Right atrium auricular region (tissue), 2 donors: ENCODE measurements around the gene EXOC4. TPM values are rescaled to one million over a fixed set of nuclear protein-coding genes. Genes with fewer than 3 reads are reported as not detected.

Source experiments
- DNase-seq: peaks from one replicate; pipeline ENCODE4 v3.0.0-alpha.2; 2019; ENCODE audit warnings: low spot score
- H3K27ac ChIP-seq, 2 donors: fragments of 200-600 bp; sonication (generic); 1 replicate in 1 of 2; 2 replicates in 1 of 2; pipeline ENCODE4 v1.5.1; 2016 to 2019
- H3K27me3 ChIP-seq, 2 donors: fragments of 200-600 bp; sonication (generic); one replicate each; pipeline versions ENCODE4 v1.5.1 to v1.6.0; 2017 to 2019
- H3K36me3 ChIP-seq: fragments of 200-600 bp; sonication (generic); one replicate; pipeline ENCODE4 v1.5.1; 2016
- H3K4me1 ChIP-seq, 2 donors: fragments of 200-600 bp; sonication (generic); one replicate each; pipeline versions ENCODE4 v1.5.1 to v1.6.0; 2017 to 2019
- H3K4me3 ChIP-seq, 2 donors: fragments of 200-600 bp; sonication (generic); 1 replicate in 1 of 2; 2 replicates in 1 of 2; pipeline ENCODE4 v1.5.1; 2017 to 2019; ENCODE audit warnings: mild to moderate bottlenecking in 1 of 2, moderate library complexity in 1 of 2
- H3K9me3 ChIP-seq, 2 donors: fragments of 200-600 bp; sonication (generic); one replicate each; pipeline ENCODE4 v1.5.1; 2019
- total RNA-seq, 2 donors: library from RNA; depleted of rRNA; stranded (reverse); fragments of >200 nt; gene quantifications; one replicate each; pipeline ENCODE4 v1.1.0, GENCODE V29; 2016
- TF ChIP-seq, protein P1 (sequence below), 2 donors: fragments of 200-600 bp; sonication (generic); IDR thresholded peaks; one replicate each; pipeline ENCODE4 v1.5.1; 2019; ENCODE audit warnings: antibody characterized with exemption in 2 of 2

EXOC4 gene
- total RNA-seq, 2 donors from 2014 or later: 24.7 to 30.6 TPM

DNA sequence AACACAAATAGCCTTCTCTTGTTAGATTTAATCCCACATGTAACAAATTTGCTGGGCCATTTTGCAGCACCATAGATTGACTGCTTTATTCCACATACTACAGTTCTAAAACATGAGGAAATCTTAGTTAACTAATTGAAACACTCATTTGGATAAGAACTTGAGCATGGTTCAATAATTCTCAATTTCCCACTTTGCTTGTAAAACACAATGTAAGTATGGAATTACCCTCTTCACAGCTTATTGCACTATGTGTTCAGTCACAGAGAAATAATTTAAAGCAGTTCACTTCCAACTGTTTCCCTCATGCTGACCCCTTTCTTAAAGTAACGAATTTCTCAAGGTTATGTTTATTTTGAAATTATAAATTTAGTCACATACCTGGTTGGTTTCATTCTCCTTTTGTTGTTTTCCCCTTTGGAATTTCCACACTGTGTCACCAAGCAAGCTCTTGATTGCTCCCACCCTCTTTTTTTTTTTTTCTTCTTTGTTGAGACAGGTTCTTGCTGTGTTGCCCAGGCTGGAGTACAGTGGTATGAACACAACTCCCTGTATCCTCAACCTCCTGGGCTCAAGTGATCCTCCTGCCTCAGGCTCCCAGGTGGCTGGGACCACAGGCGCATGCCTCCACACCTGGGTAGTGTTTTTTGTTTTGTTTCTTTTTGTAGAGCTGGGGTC lies 425.4 kb downstream of the EXOC4 start:
- H3K27me3 ChIP-seq: no peaks in the 10 kb centered on the region
- no peak overlapping the region for H3K27ac ChIP-seq
- H3K4me3 ChIP-seq: no peak overlapping the region
- DNase-seq: no peak
- TF ChIP-seq, protein P1, sequence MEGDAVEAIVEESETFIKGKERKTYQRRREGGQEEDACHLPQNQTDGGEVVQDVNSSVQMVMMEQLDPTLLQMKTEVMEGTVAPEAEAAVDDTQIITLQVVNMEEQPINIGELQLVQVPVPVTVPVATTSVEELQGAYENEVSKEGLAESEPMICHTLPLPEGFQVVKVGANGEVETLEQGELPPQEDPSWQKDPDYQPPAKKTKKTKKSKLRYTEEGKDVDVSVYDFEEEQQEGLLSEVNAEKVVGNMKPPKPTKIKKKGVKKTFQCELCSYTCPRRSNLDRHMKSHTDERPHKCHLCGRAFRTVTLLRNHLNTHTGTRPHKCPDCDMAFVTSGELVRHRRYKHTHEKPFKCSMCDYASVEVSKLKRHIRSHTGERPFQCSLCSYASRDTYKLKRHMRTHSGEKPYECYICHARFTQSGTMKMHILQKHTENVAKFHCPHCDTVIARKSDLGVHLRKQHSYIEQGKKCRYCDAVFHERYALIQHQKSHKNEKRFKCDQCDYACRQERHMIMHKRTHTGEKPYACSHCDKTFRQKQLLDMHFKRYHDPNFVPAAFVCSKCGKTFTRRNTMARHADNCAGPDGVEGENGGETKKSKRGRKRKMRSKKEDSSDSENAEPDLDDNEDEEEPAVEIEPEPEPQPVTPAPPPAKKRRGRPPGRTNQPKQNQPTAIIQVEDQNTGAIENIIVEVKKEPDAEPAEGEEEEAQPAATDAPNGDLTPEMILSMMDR (IDR thresholded peaks at IDR 0.05): no peak
- no peaks in the 10 kb centered on the region for H3K9me3 ChIP-seq
- H3K4me1 ChIP-seq: no peaks in the 10 kb centered on the region
- H3K36me3 ChIP-seq: no peaks in the 10 kb centered on the region

GRCh38 chr7:133679977-133680376 lies 427.1 kb downstream of the EXOC4 start:
- Histone ChIP-seq H3K36me3 (no peaks in the 10 kb centered on the region), H3K4me1 (no peaks in the 10 kb centered on the region), H3K4me3 (no peak overlapping the region), H3K27me3 (no peaks in the 10 kb centered on the region), H3K27ac (no peak overlapping the region), H3K9me3 (no peaks in the 10 kb centered on the region)
- TF ChIP-seq, protein P1 (IDR thresholded peaks at IDR 0.05): no peak
- no peak for DNase-seq

DNA sequence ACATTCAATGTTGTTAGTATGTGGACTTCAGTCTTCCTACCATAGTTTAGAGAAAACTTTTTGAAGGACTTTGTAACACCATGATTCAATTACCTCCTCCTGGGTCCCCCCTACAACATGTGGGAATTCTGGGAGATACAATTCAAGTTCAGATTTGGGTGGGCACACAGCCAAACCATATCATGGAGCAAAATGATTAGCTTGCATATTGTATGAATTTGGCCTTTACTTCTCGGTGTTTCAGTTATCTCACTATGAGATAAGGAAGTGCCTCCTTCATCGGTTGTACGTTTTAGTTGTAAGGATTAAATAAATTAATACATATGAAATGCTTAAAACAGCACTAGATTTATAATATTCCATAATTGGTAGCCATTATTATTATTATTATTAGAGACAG lies 428.7 kb downstream of the EXOC4 start:
- Histone ChIP-seq H3K27ac (no peak overlapping the region), H3K4me1 (no peaks in the 10 kb centered on the region), H3K4me3 (no peak overlapping the region), H3K9me3 (no peaks in the 10 kb centered on the region), H3K27me3 (no peaks in the 10 kb centered on the region), H3K36me3 (no peaks in the 10 kb centered on the region)
- TF ChIP-seq, protein P1 (IDR thresholded peaks at IDR 0.05): no peak
- DNase-seq: no peak

DNA sequence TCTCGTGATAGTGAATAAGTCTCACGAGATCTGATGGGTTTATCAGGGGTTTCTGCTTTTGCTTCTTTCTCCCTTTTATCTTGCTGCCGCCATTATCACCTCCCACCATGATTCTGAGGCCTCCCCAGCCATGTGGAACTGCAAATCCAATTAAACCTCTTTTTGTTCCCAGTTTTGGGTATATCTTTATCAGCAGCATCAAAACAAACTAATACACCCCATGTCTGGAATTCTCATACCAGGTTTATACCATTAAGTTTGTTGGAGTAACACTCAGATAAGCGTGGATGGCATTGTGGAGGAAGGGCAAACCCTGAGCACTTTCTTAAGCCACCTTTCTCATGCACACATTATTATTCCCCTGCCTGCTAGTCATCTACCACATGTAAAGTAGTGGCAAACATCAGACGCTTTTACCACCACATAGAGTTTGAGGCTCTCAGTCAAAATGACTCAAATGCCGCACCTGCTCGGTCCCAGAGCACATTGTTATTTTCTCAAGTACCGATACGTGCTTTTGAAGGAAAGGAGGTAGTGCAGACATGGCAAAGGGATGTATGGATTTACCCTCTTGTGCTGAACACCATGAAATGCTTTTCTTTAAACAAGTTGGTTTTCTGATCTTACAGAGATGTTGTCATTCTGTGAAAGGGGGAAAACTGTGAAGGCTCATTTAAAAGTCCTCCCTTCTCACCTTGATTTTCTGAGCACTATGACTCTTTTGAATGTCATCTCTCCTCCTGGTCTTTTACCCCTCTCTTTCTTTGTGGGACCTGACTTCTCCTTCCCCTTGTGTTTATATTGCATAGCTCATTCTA lies 429.7 kb downstream of the EXOC4 start:
- TF ChIP-seq, protein P1 (IDR thresholded peaks at IDR 0.05): no peak
- Histone ChIP-seq H3K27ac (no peak overlapping the region), H3K27me3 (no peaks in the 10 kb centered on the region), H3K36me3 (no peaks in the 10 kb centered on the region), H3K4me1 (no peaks in the 10 kb centered on the region), H3K9me3 (no peaks in the 10 kb centered on the region), H3K4me3 (no peak overlapping the region)
- DNase-seq: no peak

DNA sequence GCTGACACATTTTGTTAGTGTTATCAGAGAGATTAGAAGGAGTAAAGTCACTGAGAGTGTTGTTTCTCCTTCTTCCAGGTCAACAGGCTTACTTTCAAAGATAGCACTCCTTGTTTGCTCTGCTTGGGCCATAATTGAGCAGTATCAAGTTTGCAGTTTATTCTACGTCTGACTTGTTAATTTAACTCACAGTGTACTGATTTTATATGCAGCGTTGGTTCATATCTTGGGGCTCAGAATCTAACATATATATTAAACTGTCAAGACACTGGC lies 430.2 kb downstream of the EXOC4 start:
- TF ChIP-seq, protein P1 (IDR thresholded peaks at IDR 0.05): no peak
- no peaks in the 10 kb centered on the region for H3K9me3 ChIP-seq

More for the DNA sequence above, 430.2 kb downstream of the EXOC4 start:
- no peak overlapping the region for H3K27ac ChIP-seq
- H3K4me3 ChIP-seq: no peak overlapping the region
- no peak for DNase-seq
- H3K4me1 ChIP-seq: peaks cover 0 to under 1% of the 10 kb centered on the region in 2 donors
- no peaks in the 10 kb centered on the region for H3K27me3 ChIP-seq
- H3K36me3 ChIP-seq: no peaks in the 10 kb centered on the region
